Keratinocyte (primary cell): Measurements from ENCODE around the gene GDPD4. TPM values are rescaled to one million over a fixed set of nuclear protein-coding genes. Genes with fewer than 3 reads are reported as not detected.

Experiments used
- DNase-seq: peaks from one replicate; pipeline ENCODE4 v3.0.0-alpha.2; 2011; ENCODE audit warnings: low read depth, missing footprints, low spot score
- FAIRE-seq: peaks from 2 replicates; lab custom pipeline; 2011; peaks lifted over from hg19 to GRCh38; lab: Jason Lieb, UNC
- H2AFZ ChIP-seq: 2 replicates; pipeline ENCODE4 v1.6.0; 2012; ENCODE audit warnings: low read length, control low read depth, inconsistent platforms; ENCODE audit not compliant: control insufficient read depth
- H3K27ac ChIP-seq: 2 replicates; pipeline ENCODE4 v1.5.1; 2011; ENCODE audit warnings: low read length; ENCODE audit not compliant: control insufficient read depth, insufficient read depth
- H3K27me3 ChIP-seq: 3 replicates; pipeline ENCODE4 v1.6.0; 2011; ENCODE audit warnings: low read length; ENCODE audit not compliant: control insufficient read depth, insufficient read depth; ENCODE audit errors: extremely low read depth
- H3K36me3 ChIP-seq, 2 experiments: 2 replicates in 1 of 2; 3 replicates in 1 of 2; pipeline ENCODE4 v1.5.1; 2011; ENCODE audit warnings: low read length in 2 of 2, mild to moderate bottlenecking in 1 of 2; ENCODE audit not compliant: control insufficient read depth in 2 of 2, insufficient read depth in 2 of 2; ENCODE audit errors: extremely low read depth in 1 of 2
- H3K4me1 ChIP-seq: 3 replicates; pipeline ENCODE4 v1.5.1; 2011; ENCODE audit warnings: low read length; ENCODE audit not compliant: control insufficient read depth, insufficient read depth; ENCODE audit errors: extremely low read depth
- H3K4me2 ChIP-seq: 3 replicates; pipeline ENCODE4 v1.6.0; 2011; ENCODE audit warnings: low read depth, low read length; ENCODE audit not compliant: control insufficient read depth, insufficient read depth; ENCODE audit errors: extremely low read depth
- H3K4me3 ChIP-seq, 3 experiments: fragments of 200-600 bp in 1 of 3; sonication (generic) in 1 of 3; 2 replicates in 2 of 3; 3 replicates in 1 of 3; pipeline ENCODE4 v1.5.1; 2011 to 2016; ENCODE audit warnings: low read length in 3 of 3, mild to moderate bottlenecking in 3 of 3, control low read depth in 2 of 3, inconsistent platforms in 1 of 3, low read depth in 1 of 3, mixed read lengths in 1 of 3, mixed run types in 1 of 3, moderate library complexity in 1 of 3; ENCODE audit not compliant: control insufficient read depth in 2 of 3, insufficient read depth in 2 of 3; ENCODE audit errors: extremely low read depth in 1 of 3
- H3K79me2 ChIP-seq: 2 replicates; pipeline ENCODE4 v1.6.0; 2012; ENCODE audit warnings: low read length; ENCODE audit not compliant: control insufficient read depth, insufficient read depth
- H3K9ac ChIP-seq: 3 replicates; pipeline ENCODE4 v1.6.0; 2011; ENCODE audit warnings: low read length; ENCODE audit not compliant: control insufficient read depth, insufficient read depth; ENCODE audit errors: extremely low read depth
- H3K9me1 ChIP-seq: 3 replicates; pipeline ENCODE4 v1.6.0; 2011; ENCODE audit warnings: low read length; ENCODE audit not compliant: control insufficient read depth, insufficient read depth; ENCODE audit errors: extremely low read depth
- H3K9me3 ChIP-seq: 2 replicates; pipeline ENCODE4 v1.5.1; 2012; ENCODE audit warnings: low read depth, low read length; ENCODE audit not compliant: control insufficient read depth
- H4K20me1 ChIP-seq: 3 replicates; pipeline ENCODE4 v1.6.0; 2011; ENCODE audit warnings: low read length; ENCODE audit not compliant: control insufficient read depth, insufficient read depth; ENCODE audit errors: extremely low read depth
- EZH2 ChIP-seq: IDR thresholded peaks from one replicate; pipeline ENCODE4 v1.6.1; 2012; ENCODE audit warnings: inconsistent platforms, mild to moderate bottlenecking, low read length, moderate library complexity
- dilution Hi-C: fragments of 300-500 bp; cut with MboI; formaldehyde crosslinking; loops from one replicate; pipeline ENCODE4 v1.7.0; 2020; ENCODE audit warnings: low sequenced_read_pairs; ENCODE audit not compliant: extremely low pct_ligation_motif_present
- polyA plus RNA-seq, 5 experiments: library from polyadenylated mRNA; depleted of rRNA in 3 of 5; stranded (reverse) in 3 of 5; stranded (forward) in 1 of 5; unstranded in 1 of 5; fragments of >200 nt; gene quantifications; 1 replicate in 1 of 5; 2 replicates in 3 of 5; 3 replicates in 1 of 5; pipeline versions ENCODE4 v1.2.1 to v1.2.3, GENCODE V29; 2011 to 2012; ENCODE audit warnings: missing spikeins in 2 of 5, low read depth in 1 of 5, low replicate concordance in 1 of 5
- TF ChIP-seq, protein P1 (sequence below), 3 experiments: IDR thresholded peaks in 1 of 3; conservative IDR thresholded peaks in 1 of 3; optimal IDR thresholded peaks in 1 of 3; 2 replicates in 2 of 3; 3 replicates in 1 of 3; pipeline versions ENCODE3 to v1.5.1; 2011; ENCODE audit warnings: low read length in 3 of 3, mild to moderate bottlenecking in 3 of 3, moderate library complexity in 2 of 3, control low read depth in 1 of 3, inconsistent platforms in 1 of 3; ENCODE audit not compliant: insufficient read depth in 2 of 3; ENCODE audit errors: extremely low read depth in 1 of 3

The GDPD4 gene
- polyA plus RNA-seq, 1 donor (not counting 4 experiments of a cell fraction or from before 2014, with no cell fraction given), result not detected

DNA sequence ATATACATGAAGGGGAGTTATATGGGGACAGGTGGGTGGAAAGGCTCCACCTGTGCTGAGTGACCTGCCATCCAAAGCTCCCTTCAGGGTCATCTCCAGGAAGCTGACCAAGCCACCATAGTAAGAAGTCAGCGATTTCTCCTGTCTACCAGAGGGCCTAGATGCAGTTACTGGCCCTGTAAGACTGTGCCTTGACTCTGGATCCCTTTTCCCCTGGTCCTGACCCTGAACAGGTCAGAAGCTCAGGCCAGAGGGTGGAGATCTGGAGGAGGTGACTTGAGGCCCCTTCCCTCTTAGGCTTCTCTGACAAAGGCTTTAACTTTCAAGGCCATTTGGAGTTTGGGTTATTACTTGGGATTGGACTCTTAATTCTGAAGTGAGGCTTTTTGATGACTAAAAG, 69.7 kb downstream of the GDPD4 start:
- Histone ChIP-seq H2AFZ (no peak overlapping the region), H3K79me2 (no peaks in the 10 kb centered on the region), H3K36me3 (no peaks in the 10 kb centered on the region), H3K9me3 (no peaks in the 10 kb centered on the region), H3K27me3 (no peaks in the 10 kb centered on the region), H3K4me1 (no peaks in the 10 kb centered on the region), H3K4me3 (no peak overlapping the region), H4K20me1 (no peaks in the 10 kb centered on the region), H3K4me2 (no peak overlapping the region), H3K9ac (no peak overlapping the region), H3K9me1 (no peaks in the 10 kb centered on the region), H3K27ac (no peak overlapping the region)
- dilution Hi-C loops, result no loop called here
- no peak for DNase-seq
- FAIRE-seq, result no peak
- TF ChIP-seq, protein P1, sequence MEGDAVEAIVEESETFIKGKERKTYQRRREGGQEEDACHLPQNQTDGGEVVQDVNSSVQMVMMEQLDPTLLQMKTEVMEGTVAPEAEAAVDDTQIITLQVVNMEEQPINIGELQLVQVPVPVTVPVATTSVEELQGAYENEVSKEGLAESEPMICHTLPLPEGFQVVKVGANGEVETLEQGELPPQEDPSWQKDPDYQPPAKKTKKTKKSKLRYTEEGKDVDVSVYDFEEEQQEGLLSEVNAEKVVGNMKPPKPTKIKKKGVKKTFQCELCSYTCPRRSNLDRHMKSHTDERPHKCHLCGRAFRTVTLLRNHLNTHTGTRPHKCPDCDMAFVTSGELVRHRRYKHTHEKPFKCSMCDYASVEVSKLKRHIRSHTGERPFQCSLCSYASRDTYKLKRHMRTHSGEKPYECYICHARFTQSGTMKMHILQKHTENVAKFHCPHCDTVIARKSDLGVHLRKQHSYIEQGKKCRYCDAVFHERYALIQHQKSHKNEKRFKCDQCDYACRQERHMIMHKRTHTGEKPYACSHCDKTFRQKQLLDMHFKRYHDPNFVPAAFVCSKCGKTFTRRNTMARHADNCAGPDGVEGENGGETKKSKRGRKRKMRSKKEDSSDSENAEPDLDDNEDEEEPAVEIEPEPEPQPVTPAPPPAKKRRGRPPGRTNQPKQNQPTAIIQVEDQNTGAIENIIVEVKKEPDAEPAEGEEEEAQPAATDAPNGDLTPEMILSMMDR (optimal IDR thresholded peaks at IDR 0.05 in 1 of 3, IDR thresholded peaks at IDR 0.05 in 1 of 3, conservative IDR thresholded peaks at IDR 0.05 in 1 of 3; ENCODE audit: extremely low read depth in 1 of 3, insufficient read depth in 2 of 3, low read length in 3 of 3), result no peak
- TF ChIP-seq EZH2, result no peak

DNA sequence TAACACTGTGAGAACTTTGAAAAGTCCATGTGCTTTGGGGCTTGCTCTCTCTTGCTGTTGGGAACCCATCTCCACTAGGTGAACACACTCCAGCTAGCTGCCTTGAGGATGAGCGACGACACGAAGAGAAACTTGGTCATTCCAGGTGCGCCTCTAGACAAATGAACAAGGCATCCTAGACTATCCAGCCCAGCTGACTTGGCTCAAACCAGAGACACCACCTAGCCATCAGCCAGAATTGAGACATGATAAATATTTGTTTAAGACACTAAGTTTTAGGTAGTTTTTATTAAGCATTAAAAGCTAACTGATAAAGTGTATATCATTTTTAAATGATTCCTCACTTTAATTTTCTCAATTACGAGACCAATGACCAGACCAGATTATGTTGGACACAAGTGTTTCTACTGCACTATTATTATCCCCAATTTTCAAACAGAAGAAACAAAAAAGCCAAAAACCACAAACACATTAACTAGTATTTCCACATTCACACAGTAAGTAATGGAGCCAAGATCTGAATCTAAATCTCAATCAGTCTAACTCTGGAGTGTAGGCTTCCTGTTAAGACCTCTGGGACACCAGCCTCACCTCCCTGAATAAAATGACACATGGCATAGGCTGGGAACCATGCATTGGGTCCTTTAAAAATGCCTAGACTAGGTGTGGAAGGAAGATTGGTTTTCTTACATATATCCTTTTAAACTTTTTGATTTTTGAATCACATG, 70.4 kb downstream of the GDPD4 start:
- H3K79me2 ChIP-seq, result no peaks in the 10 kb centered on the region
- FAIRE-seq (no peak), DNase-seq (no peak)
- H2AFZ ChIP-seq, result no peak overlapping the region
- no peak overlapping the region for H3K4me2 ChIP-seq
- H3K9me3 ChIP-seq, result no peaks in the 10 kb centered on the region
- H3K4me3 ChIP-seq, result no peak overlapping the region
- H4K20me1 ChIP-seq, result no peaks in the 10 kb centered on the region
- H3K9me1 ChIP-seq, result no peaks in the 10 kb centered on the region
- dilution Hi-C loops, result no loop called here
- no peaks in the 10 kb centered on the region for H3K4me1 ChIP-seq
- H3K27ac ChIP-seq, result no peak overlapping the region
- H3K27me3 ChIP-seq, result no peaks in the 10 kb centered on the region
- H3K9ac ChIP-seq, result no peak overlapping the region
- no peaks in the 10 kb centered on the region for H3K36me3 ChIP-seq
- TF ChIP-seq EZH2, result no peak
- TF ChIP-seq, protein P1 (optimal IDR thresholded peaks at IDR 0.05 in 1 of 3, IDR thresholded peaks at IDR 0.05 in 1 of 3, conservative IDR thresholded peaks at IDR 0.05 in 1 of 3; ENCODE audit: extremely low read depth in 1 of 3, insufficient read depth in 2 of 3, low read length in 3 of 3), result no peak
